Bronchial epithelial cell (primary cell): ENCODE data around the gene MZT1. TPM values are rescaled to one million over a fixed set of nuclear protein-coding genes. Genes with fewer than 3 reads are reported as not detected.

Experiments
- DNase-seq: peaks from one replicate; pipeline ENCODE4 v3.0.0-alpha.2; 2010; ENCODE audit warnings: low read depth
- FAIRE-seq: peaks from 2 replicates; lab custom pipeline; 2011; peaks lifted over from hg19 to GRCh38; lab: Jason Lieb, UNC
- H3K27me3 ChIP-seq: 2 replicates; pipeline ENCODE4 v1.5.1; 2011; ENCODE audit warnings: low read length; ENCODE audit not compliant: control insufficient read depth, insufficient read depth
- H3K36me3 ChIP-seq: 2 replicates; pipeline ENCODE4 v1.5.1; 2011; ENCODE audit warnings: low read length; ENCODE audit not compliant: control insufficient read depth, insufficient read depth
- H3K4me3 ChIP-seq: 2 replicates; pipeline ENCODE4 v1.5.1; 2011; ENCODE audit warnings: mild to moderate bottlenecking, low read depth, low read length, control low read depth
- CTCF ChIP-seq: IDR thresholded peaks from 2 replicates; pipeline ENCODE4 v1.5.1; 2011; ENCODE audit warnings: mild to moderate bottlenecking, moderate library complexity, low read length, control low read depth, inconsistent platforms; ENCODE audit not compliant: insufficient read depth, severe bottlenecking
- total RNA-seq: library from RNA; depleted of rRNA; stranded (reverse); fragments of >200 nt; gene quantifications from 2 replicates; pipeline ENCODE4 v1.2.1, GENCODE V29; 2014

The MZT1 gene
- total RNA-seq, 1 donor from 2014 or later: 9.5 TPM

- DNase-seq (no peak), FAIRE-seq (no peak)
- Histone ChIP-seq H3K27me3 (no peaks in the 10 kb centered on the region), H3K36me3 (no peaks in the 10 kb centered on the region), H3K4me3 (no peak overlapping the region)
- TF ChIP-seq CTCF: no peak
These were observed 33.1 kb downstream of the MZT1 start for GRCh38 chr13:72694314-72694713.

- H3K36me3 ChIP-seq: no peaks in the 10 kb centered on the region
- DNase-seq (no peak), FAIRE-seq (no peak)
- no peaks in the 10 kb centered on the region for H3K27me3 ChIP-seq
- H3K4me3 ChIP-seq: no peak overlapping the region
- TF ChIP-seq CTCF: no peak
These were observed 33.6 kb downstream of the MZT1 start for GRCh38 chr13:72693832-72694231.

- H3K4me3 ChIP-seq: no peak overlapping the region
- DNase-seq (no peak), FAIRE-seq (no peak)
- H3K27me3 ChIP-seq: no peaks in the 10 kb centered on the region
- no peak for TF ChIP-seq CTCF
- H3K36me3 ChIP-seq: no peaks in the 10 kb centered on the region
These were observed 34.4 kb downstream of the MZT1 start for GRCh38 chr13:72692884-72693514.

- H3K36me3 ChIP-seq: no peaks in the 10 kb centered on the region
- no peak for TF ChIP-seq CTCF
- no peaks in the 10 kb centered on the region for H3K27me3 ChIP-seq
- H3K4me3 ChIP-seq: no peak overlapping the region
- FAIRE-seq: no peak
- DNase-seq: no peak
These were observed 38.2 kb downstream of the MZT1 start for GRCh38 chr13:72689181-72689696.

- no peak for TF ChIP-seq CTCF
- H3K36me3 ChIP-seq: no peaks in the 10 kb centered on the region
- DNase-seq (no peak), FAIRE-seq (no peak)
- no peak overlapping the region for H3K4me3 ChIP-seq
- H3K27me3 ChIP-seq: no peaks in the 10 kb centered on the region
These were observed 40.7 kb downstream of the MZT1 start for GRCh38 chr13:72686766-72687165.

GRCh38 chr13:72680353-72680752 lies 47.1 kb downstream of the MZT1 start:
- TF ChIP-seq CTCF: no peak
- no peak overlapping the region for H3K4me3 ChIP-seq
- H3K36me3 ChIP-seq: no peaks in the 10 kb centered on the region
- no peak for FAIRE-seq
- no peak for DNase-seq
- no peaks in the 10 kb centered on the region for H3K27me3 ChIP-seq
